Gastroesophageal sphincter (tissue), 4 donors: ENCODE results near the gene SLC5A4. TPM values are rescaled to one million over a fixed set of nuclear protein-coding genes. Genes with fewer than 3 reads are reported as not detected.

Experiments used
- ATAC-seq: fragments of 150-250 bp; one replicate; pipeline ENCODE4 v1.9.1; 2016; ENCODE audit warnings: mild to moderate bottlenecking, moderate library complexity
- H3K27ac ChIP-seq, 4 donors: fragments of 200-600 bp; sonication (generic) in 3 of 4; 1 replicate in 3 of 4; 2 replicates in 1 of 4; pipeline ENCODE4 v1.5.1; 2016 to 2019
- H3K27me3 ChIP-seq: fragments of 200-600 bp; sonication (generic); one replicate; pipeline ENCODE4 v1.5.1; 2019
- H3K36me3 ChIP-seq, 2 donors: fragments of 200-600 bp; sonication (generic); one replicate each; pipeline ENCODE4 v1.5.1; 2019; ENCODE audit warnings: control low read depth in 1 of 2
- H3K4me1 ChIP-seq, 3 donors: fragments of 200-600 bp; sonication (generic); 1 replicate in 2 of 3; 2 replicates in 1 of 3; pipeline ENCODE4 v1.5.1; 2016 to 2019; ENCODE audit warnings: control low read depth in 2 of 3
- H3K4me3 ChIP-seq, 2 donors: fragments of 200-600 bp; sonication (generic); one replicate each; pipeline ENCODE4 v1.5.1; 2019; ENCODE audit warnings: mild to moderate bottlenecking in 1 of 2, moderate library complexity in 1 of 2
- H3K9me3 ChIP-seq, 3 donors: fragments of 200-600 bp; sonication (generic); one replicate each; pipeline ENCODE4 v1.5.1; 2017 to 2019; ENCODE audit warnings: control low read depth in 2 of 3
- EP300 ChIP-seq: sonication (generic); formaldehyde crosslinking; IDR thresholded peaks from one replicate; pipeline ENCODE4 v1.6.1; 2017; ENCODE audit warnings: antibody characterized with exemption, mild to moderate bottlenecking
- POLR2A ChIP-seq, 2 donors: fragments of 450-650 bp; IDR thresholded peaks; one replicate each; pipeline ENCODE4 v1.6.1; 2017; ENCODE audit warnings: antibody characterized with exemption in 2 of 2, mild to moderate bottlenecking in 2 of 2, moderate library complexity in 1 of 2
- POLR2AphosphoS5 ChIP-seq: sonication (generic); formaldehyde crosslinking; IDR thresholded peaks from one replicate; pipeline ENCODE4 v1.6.1; 2017; ENCODE audit warnings: antibody characterized with exemption
- WGBS, 2 donors: methylation state at CpG; one replicate each; pipeline ENCODE4 v1.1.5; 2018; ENCODE audit warnings: low coverage in 1 of 2; 5-methylcytosine and 5-hydroxymethylcytosine counted together
- total RNA-seq, 4 donors: library from RNA; depleted of rRNA; stranded (reverse); fragments of >200 nt; gene quantifications; one replicate each; pipeline ENCODE4 v1.1.0, GENCODE V29; 2016
- TF ChIP-seq, protein P1 (sequence below), 4 experiments: fragments of 200-600 bp in 2 of 4; fragments of 450-650 bp in 2 of 4; sonication (generic) in 1 of 4; IDR thresholded peaks; one replicate each; pipeline ENCODE4 v1.5.1; 2017 to 2019; ENCODE audit warnings: antibody characterized with exemption in 4 of 4, mild to moderate bottlenecking in 2 of 4, moderate library complexity in 2 of 4

The SLC5A4 gene
- total RNA-seq, 4 donors from 2014 or later: 0.39 to 0.78 TPM; not detected in 2

DNA sequence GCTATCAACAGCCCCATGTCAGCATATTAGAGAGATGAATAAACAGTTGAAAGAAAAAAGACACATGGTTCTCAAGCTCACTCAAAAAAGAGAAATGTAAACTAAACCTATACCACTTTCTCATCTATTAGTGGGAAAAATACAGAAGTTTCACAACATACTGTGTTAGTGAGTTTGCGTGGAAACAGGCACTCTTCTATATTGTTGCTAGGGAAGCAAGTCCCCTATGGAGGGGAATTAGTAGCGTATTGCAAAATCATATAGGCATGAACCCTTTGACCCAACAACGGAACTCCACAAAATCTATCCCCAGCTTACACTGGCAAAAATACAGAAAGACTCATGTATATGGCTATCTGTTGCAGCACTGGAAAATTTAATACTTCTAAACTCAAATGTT is 36.1 kb downstream of the SLC5A4 start:
- Histone ChIP-seq H3K4me1 (no peaks in the 10 kb centered on the region), H3K27me3 (peaks cover 14% of the 10 kb centered on the region), H3K4me3 (no peak overlapping the region), H3K9me3 (no peaks in the 10 kb centered on the region), H3K36me3 (no peaks in the 10 kb centered on the region), H3K27ac (no peak overlapping the region)
- no peak for ATAC-seq
- TF ChIP-seq POLR2A (IDR thresholded peaks at IDR 0.05) (no peak), POLR2AphosphoS5 (no peak), EP300 (no peak)
- TF ChIP-seq, protein P1, sequence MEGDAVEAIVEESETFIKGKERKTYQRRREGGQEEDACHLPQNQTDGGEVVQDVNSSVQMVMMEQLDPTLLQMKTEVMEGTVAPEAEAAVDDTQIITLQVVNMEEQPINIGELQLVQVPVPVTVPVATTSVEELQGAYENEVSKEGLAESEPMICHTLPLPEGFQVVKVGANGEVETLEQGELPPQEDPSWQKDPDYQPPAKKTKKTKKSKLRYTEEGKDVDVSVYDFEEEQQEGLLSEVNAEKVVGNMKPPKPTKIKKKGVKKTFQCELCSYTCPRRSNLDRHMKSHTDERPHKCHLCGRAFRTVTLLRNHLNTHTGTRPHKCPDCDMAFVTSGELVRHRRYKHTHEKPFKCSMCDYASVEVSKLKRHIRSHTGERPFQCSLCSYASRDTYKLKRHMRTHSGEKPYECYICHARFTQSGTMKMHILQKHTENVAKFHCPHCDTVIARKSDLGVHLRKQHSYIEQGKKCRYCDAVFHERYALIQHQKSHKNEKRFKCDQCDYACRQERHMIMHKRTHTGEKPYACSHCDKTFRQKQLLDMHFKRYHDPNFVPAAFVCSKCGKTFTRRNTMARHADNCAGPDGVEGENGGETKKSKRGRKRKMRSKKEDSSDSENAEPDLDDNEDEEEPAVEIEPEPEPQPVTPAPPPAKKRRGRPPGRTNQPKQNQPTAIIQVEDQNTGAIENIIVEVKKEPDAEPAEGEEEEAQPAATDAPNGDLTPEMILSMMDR (IDR thresholded peaks at IDR 0.05): no peak
- 88 to 90% methylated on average over 1 to 3 of the region's 3 CpGs for WGBS, 2 donors

DNA sequence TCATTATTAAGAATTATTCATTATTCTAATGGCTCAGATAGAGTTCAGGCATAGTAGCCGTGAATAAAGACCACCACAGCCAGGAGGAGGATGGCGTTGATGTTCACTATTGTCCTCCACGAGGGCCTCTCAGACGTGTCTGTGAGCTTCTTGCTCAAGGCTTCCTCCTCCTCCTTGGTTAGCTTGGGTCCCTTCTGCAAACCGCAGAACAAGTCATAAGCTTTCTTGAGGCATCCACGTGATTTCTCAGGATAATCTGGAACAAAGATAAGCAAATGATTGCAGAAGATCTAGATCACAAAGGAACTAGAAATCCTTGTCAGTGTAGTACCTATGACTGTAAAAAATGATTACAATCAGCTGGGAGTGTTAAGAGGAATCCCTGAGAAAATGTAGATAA is 36.7 kb downstream of the SLC5A4 start:
- Histone ChIP-seq H3K36me3 (no peaks in the 10 kb centered on the region), H3K4me1 (no peaks in the 10 kb centered on the region), H3K4me3 (no peak overlapping the region), H3K27me3 (peaks cover 14% of the 10 kb centered on the region), H3K27ac (no peak overlapping the region), H3K9me3 (no peaks in the 10 kb centered on the region)
- ATAC-seq: no peak
- no peak for TF ChIP-seq POLR2AphosphoS5
- no peak for TF ChIP-seq EP300
- TF ChIP-seq, protein P1 (IDR thresholded peaks at IDR 0.05): no peak
- TF ChIP-seq POLR2A (IDR thresholded peaks at IDR 0.05): no peak
- 71 to 74% methylated on average over 5 to 6 of the region's 6 CpGs for WGBS, 2 donors

DNA sequence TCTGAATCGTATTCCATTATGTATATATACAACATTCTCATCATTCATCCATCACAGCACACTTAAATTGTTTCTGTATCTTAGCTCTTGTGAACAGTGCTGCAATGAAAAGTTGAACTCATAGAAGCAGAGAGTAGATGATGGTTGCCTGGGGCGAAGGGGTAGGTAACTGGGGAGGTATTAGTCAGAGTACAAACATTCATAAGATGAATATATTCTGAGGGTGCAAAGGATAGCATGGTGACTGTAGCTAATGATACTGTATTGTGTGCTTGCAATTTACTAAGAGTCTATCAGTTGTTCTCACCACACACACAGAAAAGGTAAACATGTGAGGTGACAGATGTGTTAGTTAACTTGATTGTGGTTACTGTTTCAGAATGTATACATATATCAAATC is 37.7 kb downstream of the SLC5A4 start:
- WGBS, 2 donors: 56 to 60% methylated on average over 2 of the region's 2 CpGs
- peaks cover 14% of the 10 kb centered on the region for H3K27me3 ChIP-seq
- H3K4me3 ChIP-seq: no peak overlapping the region
- no peak for TF ChIP-seq POLR2AphosphoS5
- H3K27ac ChIP-seq: no peak overlapping the region
- no peaks in the 10 kb centered on the region for H3K4me1 ChIP-seq
- no peaks in the 10 kb centered on the region for H3K9me3 ChIP-seq
- ATAC-seq: no peak
- H3K36me3 ChIP-seq: no peaks in the 10 kb centered on the region

DNA sequence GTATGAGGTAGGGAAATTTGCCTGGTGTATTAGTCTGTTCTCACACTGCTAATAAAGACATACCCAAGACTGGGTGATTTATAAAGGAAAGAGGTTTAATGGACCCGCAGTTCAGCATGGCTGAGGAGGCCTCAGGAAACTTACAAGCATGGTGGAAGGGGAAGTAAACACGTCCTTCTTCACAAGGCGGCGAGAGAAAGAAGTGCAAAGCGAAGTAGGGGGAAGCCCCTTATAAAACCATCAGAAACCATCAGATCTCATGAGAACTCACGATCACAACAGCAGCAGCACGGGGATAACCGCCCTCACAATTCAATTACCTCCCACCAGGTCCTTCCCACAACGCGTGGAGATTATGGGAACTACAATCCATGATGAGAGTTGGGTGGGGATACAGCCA is 38.2 kb downstream of the SLC5A4 start:
- TF ChIP-seq POLR2AphosphoS5 (no peak), EP300 (no peak), POLR2A (IDR thresholded peaks at IDR 0.05) (no peak)
- TF ChIP-seq, protein P1 (IDR thresholded peaks at IDR 0.05): no peak
- no peak for ATAC-seq
- Histone ChIP-seq H3K27me3 (peaks cover 19% of the 10 kb centered on the region), H3K4me3 (no peak overlapping the region), H3K9me3 (no peaks in the 10 kb centered on the region), H3K4me1 (no peaks in the 10 kb centered on the region), H3K36me3 (no peaks in the 10 kb centered on the region), H3K27ac (no peak overlapping the region)
- 71 to 91% methylated on average over 9 to 10 of the region's 10 CpGs for WGBS, 2 donors

DNA sequence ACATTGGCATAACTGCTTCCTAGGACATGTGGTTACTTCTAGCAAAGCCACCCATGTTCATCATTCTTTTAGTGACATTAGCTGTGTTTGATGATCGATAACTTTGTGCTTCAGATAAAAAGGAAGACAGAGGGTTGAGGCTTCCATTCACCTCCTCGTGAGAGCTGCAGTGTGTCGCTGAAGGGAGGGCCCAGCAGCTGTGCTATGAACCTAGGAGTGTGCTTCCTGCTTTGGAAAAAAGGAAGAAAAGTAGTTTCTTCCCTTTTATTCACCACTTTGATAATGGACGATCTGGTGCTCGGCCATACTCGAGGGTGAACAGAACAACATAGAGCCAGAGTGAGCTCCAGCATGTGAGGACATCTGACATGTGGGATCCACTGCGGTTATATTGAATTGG is 44.1 kb downstream of the SLC5A4 start:
- Histone ChIP-seq H3K4me3 (no peak overlapping the region), H3K27me3 (peaks cover 18% of the 10 kb centered on the region), H3K9me3 (no peaks in the 10 kb centered on the region), H3K36me3 (no peaks in the 10 kb centered on the region), H3K4me1 (no peaks in the 10 kb centered on the region), H3K27ac (no peak overlapping the region)
- WGBS, 2 donors: 66% methylated on average over 3 to 6 of the region's 7 CpGs
- ATAC-seq: no peak
- TF ChIP-seq POLR2AphosphoS5 (no peak), EP300 (no peak), POLR2A (IDR thresholded peaks at IDR 0.05) (no peak)
- TF ChIP-seq, protein P1 (IDR thresholded peaks at IDR 0.05): no peak
